ENCODE data around the gene RNF157. TPM values are rescaled to one million over a fixed set of nuclear protein-coding genes. Genes with fewer than 3 reads are reported as not detected.
A peak's percentile ranks its signal among the peaks of the same experiment; 100 is the strongest.

RNF157 gene
- polyA plus RNA-seq, 2 of the 4 experiments (the other 2 are of a cell fraction) = 7.2 to 8.5 TPM

GRCh38 chr17:76131051-76131691 is 109.1 kb downstream of the RNF157 start:
- CTCF ChIA-PET = interaction anchor here (0.5 to 38.7 kb wide), 10 partner anchors 11 to 163 kb away, joined by 3 to 755 read pairs (median 4); no protein-coding TSS in a partner anchor
- ATAC-seq = peak in 1 of 2 experiments; percentile 34; a peak in 2 of 6 replicates
- Histone ChIP-seq H3K9me3 (no peaks in the 10 kb centered on the region), H3K4me2 (no peak overlapping the region), H3K4me3 (no peak overlapping the region), H3K27ac (no peak overlapping the region), H3K4me1 (peaks cover 15% of the 10 kb centered on the region)
- DNase-seq (ENCODE audit: low read depth in 1 of 2, low spot score in 1 of 2) = no peak
- POLR2A ChIA-PET = no interaction called here
- TF ChIP-seq POLR2AphosphoS2 (conservative IDR thresholded peaks at IDR 0.05; ENCODE audit: low read length) (no peak), REST (IDR thresholded peaks at IDR 0.05) (no peak), TFCP2L1 (CRISPR knock-in tag; IDR thresholded peaks at IDR 0.05) (no peak), ZNF302 (CRISPR knock-in tag; IDR thresholded peaks at IDR 0.05) (no peak), FOSL2 (IDR thresholded peaks at IDR 0.05) (no peak), FOSL2 (CRISPR knock-in tag; IDR thresholded peaks at IDR 0.05) (no peak), FOSB (CRISPR knock-in tag; IDR thresholded peaks at IDR 0.05) (no peak), PHF8 (IDR thresholded peaks at IDR 0.05; ENCODE audit: borderline replicate concordance, low read depth) (no peak), ZC3H11A (IDR thresholded peaks at IDR 0.05) (no peak), CBX8 (IDR thresholded peaks at IDR 0.05) (no peak), EHF (CRISPR knock-in tag; IDR thresholded peaks at IDR 0.05) (no peak), FOXS1 (CRISPR knock-in tag; IDR thresholded peaks at IDR 0.05) (no peak), ZFP36 (IDR thresholded peaks at IDR 0.05; ENCODE audit: borderline replicate concordance, partially characterized antibody) (no peak), KDM1A (IDR thresholded peaks at IDR 0.05; ENCODE audit: low read depth) (no peak), PBX3 (IDR thresholded peaks at IDR 0.05) (no peak), RCOR1 (IDR thresholded peaks at IDR 0.05; ENCODE audit: low read depth, low read length) (no peak), RNF2 (IDR thresholded peaks at IDR 0.05; ENCODE audit: borderline replicate concordance, low read depth) (no peak), TP53 (CRISPR knock-in tag; IDR thresholded peaks at IDR 0.05) (no peak)
- TF ChIP-seq, protein P1, sequence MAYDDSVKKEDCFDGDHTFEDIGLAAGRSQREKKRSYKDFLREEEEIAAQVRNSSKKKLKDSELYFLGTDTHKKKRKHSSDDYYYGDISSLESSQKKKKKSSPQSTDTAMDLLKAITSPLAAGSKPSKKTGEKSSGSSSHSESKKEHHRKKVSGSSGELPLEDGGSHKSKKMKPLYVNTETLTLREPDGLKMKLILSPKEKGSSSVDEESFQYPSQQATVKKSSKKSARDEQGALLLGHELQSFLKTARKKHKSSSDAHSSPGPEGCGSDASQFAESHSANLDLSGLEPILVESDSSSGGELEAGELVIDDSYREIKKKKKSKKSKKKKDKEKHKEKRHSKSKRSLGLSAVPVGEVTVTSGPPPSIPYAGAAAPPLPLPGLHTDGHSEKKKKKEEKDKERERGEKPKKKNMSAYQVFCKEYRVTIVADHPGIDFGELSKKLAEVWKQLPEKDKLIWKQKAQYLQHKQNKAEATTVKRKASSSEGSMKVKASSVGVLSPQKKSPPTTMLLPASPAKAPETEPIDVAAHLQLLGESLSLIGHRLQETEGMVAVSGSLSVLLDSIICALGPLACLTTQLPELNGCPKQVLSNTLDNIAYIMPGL (CRISPR knock-in tag; IDR thresholded peaks at IDR 0.05; ENCODE audit: borderline replicate concordance) = no peak
- TF ChIP-seq, protein P2, sequence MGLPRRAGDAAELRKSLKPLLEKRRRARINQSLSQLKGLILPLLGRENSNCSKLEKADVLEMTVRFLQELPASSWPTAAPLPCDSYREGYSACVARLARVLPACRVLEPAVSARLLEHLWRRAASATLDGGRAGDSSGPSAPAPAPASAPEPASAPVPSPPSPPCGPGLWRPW (IDR thresholded peaks at IDR 0.05) = no peak
- 85% methylated on average over 21 of the region's 21 CpGs for WGBS (ENCODE audit: missing lambda C conversion rate)
- FAIRE-seq = no peak

- H3K27ac ChIP-seq = no peak overlapping the region
- ChIA-PET POLR2A (no interaction called here), CTCF (interaction anchor here (0.6 to 38.7 kb wide), 12 partner anchors 11 to 168 kb away, joined by 3 to 755 read pairs (median 4); partner anchors contain the start of gene EXOC7)
- no peaks in the 10 kb centered on the region for H3K9me3 ChIP-seq
- no peak overlapping the region for H3K4me2 ChIP-seq
- DNase-seq (ENCODE audit: low read depth in 1 of 2, low spot score in 1 of 2) (no peak), FAIRE-seq (no peak), ATAC-seq (peak in 1 of 2 experiments; percentile 8; a peak in 1 of 6 replicates)
- 87% methylated on average over 13 of the region's 13 CpGs for WGBS (ENCODE audit: missing lambda C conversion rate)
- peaks cover 15% of the 10 kb centered on the region for H3K4me1 ChIP-seq
- no peak overlapping the region for H3K4me3 ChIP-seq
- TF ChIP-seq, protein P3, sequence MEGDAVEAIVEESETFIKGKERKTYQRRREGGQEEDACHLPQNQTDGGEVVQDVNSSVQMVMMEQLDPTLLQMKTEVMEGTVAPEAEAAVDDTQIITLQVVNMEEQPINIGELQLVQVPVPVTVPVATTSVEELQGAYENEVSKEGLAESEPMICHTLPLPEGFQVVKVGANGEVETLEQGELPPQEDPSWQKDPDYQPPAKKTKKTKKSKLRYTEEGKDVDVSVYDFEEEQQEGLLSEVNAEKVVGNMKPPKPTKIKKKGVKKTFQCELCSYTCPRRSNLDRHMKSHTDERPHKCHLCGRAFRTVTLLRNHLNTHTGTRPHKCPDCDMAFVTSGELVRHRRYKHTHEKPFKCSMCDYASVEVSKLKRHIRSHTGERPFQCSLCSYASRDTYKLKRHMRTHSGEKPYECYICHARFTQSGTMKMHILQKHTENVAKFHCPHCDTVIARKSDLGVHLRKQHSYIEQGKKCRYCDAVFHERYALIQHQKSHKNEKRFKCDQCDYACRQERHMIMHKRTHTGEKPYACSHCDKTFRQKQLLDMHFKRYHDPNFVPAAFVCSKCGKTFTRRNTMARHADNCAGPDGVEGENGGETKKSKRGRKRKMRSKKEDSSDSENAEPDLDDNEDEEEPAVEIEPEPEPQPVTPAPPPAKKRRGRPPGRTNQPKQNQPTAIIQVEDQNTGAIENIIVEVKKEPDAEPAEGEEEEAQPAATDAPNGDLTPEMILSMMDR (IDR thresholded peaks at IDR 0.05) = no peak
- TF ChIP-seq TP53 (CRISPR knock-in tag; IDR thresholded peaks at IDR 0.05) (no peak), SMC3 (IDR thresholded peaks at IDR 0.05) (no peak), NPAS2 (CRISPR knock-in tag; IDR thresholded peaks at IDR 0.05; ENCODE audit: borderline replicate concordance) (no peak), HOXB5 (CRISPR knock-in tag; IDR thresholded peaks at IDR 0.05) (no peak), REST (IDR thresholded peaks at IDR 0.05) (no peak), ZFP36 (IDR thresholded peaks at IDR 0.05; ENCODE audit: borderline replicate concordance, partially characterized antibody) (no peak)
Observed at GRCh38 chr17:76130473-76130872, 109.8 kb downstream of the RNF157 start.
